Activated CD8-positive, alpha-beta T cell treated with anti-CD3 and anti-CD28 coated beads, Interleukin-2, amount 10 ng/mL, durations not matched to agents 7 days and 5 days (primary cell): Measurements from ENCODE around the gene EBPL. TPM values are rescaled to one million over a fixed set of nuclear protein-coding genes. Genes with fewer than 3 reads are reported as not detected.
A peak's percentile ranks its signal among the peaks of the same experiment; 100 is the strongest.

Experiments
- ATAC-seq: fragments of 150-1000 bp; cut with Tn5 transposase; one replicate; pipeline ENCODE4 v1.10.0; 2021; ENCODE audit warnings: moderate library complexity
- CTCF ChIA-PET: fragments of 350-600 bp; sonication (Branson Sonifier 250); formaldehyde crosslinking; loops from one replicate; lab custom pipeline; 2021; ENCODE audit warnings: antibody characterized with exemption; lab: Charles Lee
- POLR2A ChIA-PET: fragments of 350-600 bp; sonication (Branson Sonifier 250); formaldehyde crosslinking; loops from one replicate; lab custom pipeline; 2021; ENCODE audit warnings: antibody characterized with exemption; lab: Charles Lee
- DNase-seq: peaks from one replicate; pipeline ENCODE4 v3.0.0-alpha.2; 2020
- H3K27ac Mint-ChIP-seq: one replicate; pipeline ENCODE4 v1.8.0; 2021; ENCODE audit warnings: mild to moderate bottlenecking, mixed read lengths
- H3K27me3 Mint-ChIP-seq: one replicate; pipeline ENCODE4 v1.8.0; 2021; ENCODE audit warnings: low read depth, mixed read lengths
- H3K36me3 Mint-ChIP-seq: one replicate; pipeline ENCODE4 v1.8.0; 2021; ENCODE audit warnings: low read depth, mixed read lengths
- H3K4me1 Mint-ChIP-seq: one replicate; pipeline ENCODE4 v1.8.0; 2021; ENCODE audit warnings: low read depth, mixed read lengths
- H3K4me3 Mint-ChIP-seq: one replicate; pipeline ENCODE4 v1.8.0; 2021; ENCODE audit warnings: mild to moderate bottlenecking, mixed read lengths
- H3K9me3 Mint-ChIP-seq: one replicate; pipeline ENCODE4 v1.8.0; 2022; ENCODE audit warnings: mixed read lengths; ENCODE audit not compliant: insufficient read depth
- total RNA-seq, 2 experiments: library from RNA; stranded (reverse); gene quantifications; one replicate each; pipeline ENCODE4 v1.2.3, GENCODE V29; 2021

The EBPL gene
- total RNA-seq, 2 experiments from 2014 or later, result 19.8 to 25.0 TPM

GRCh38 chr13:49694446-49694845 lies 3.2 kb upstream of the EBPL start:
- H3K27ac Mint-ChIP-seq, result no peak overlapping the region
- H3K4me1 Mint-ChIP-seq, result peaks cover 14% of the 10 kb centered on the region
- DNase-seq (no peak), ATAC-seq (no peak)
- no peaks in the 10 kb centered on the region for H3K9me3 Mint-ChIP-seq
- ChIA-PET CTCF (interaction anchor here (2.0 kb wide), 1 partner anchor 96 kb away, joined by 6 read pairs; no protein-coding TSS in a partner anchor), POLR2A (interaction anchor here (0.6 kb wide), 1 partner anchor 29 kb away, joined by 3 read pairs; no protein-coding TSS in a partner anchor)
- no peaks in the 10 kb centered on the region for H3K27me3 Mint-ChIP-seq
- no peak overlapping the region for H3K4me3 Mint-ChIP-seq
- H3K36me3 Mint-ChIP-seq, result peaks cover 5% of the 10 kb centered on the region

- no peak overlapping the region for H3K4me3 Mint-ChIP-seq
- POLR2A ChIA-PET, result interaction anchor here (0.6 kb wide), 1 partner anchor 30 kb away, joined by 3 read pairs; no protein-coding TSS in a partner anchor
- no peaks in the 10 kb centered on the region for H3K27me3 Mint-ChIP-seq
- H3K36me3 Mint-ChIP-seq, result peaks cover 5% of the 10 kb centered on the region
- DNase-seq (no peak), ATAC-seq (no peak)
- CTCF ChIA-PET, result interaction anchor here (0.8 to 2.0 kb wide), 3 partner anchors 16 to 243 kb away, joined by 3 to 6 read pairs (median 4); partner anchors contain the start of gene SPRYD7
- H3K4me1 Mint-ChIP-seq, result peaks cover 14% of the 10 kb centered on the region
- no peak overlapping the region for H3K27ac Mint-ChIP-seq
- no peaks in the 10 kb centered on the region for H3K9me3 Mint-ChIP-seq
Observed at GRCh38 chr13:49693877-49694276, 2.6 kb upstream of the EBPL start.

GRCh38 chr13:49693191-49693733 lies 2.0 kb upstream of the EBPL start:
- ATAC-seq (no peak), DNase-seq (no peak)
- Mint-ChIP-seq H3K36me3 (peaks cover 5% of the 10 kb centered on the region), H3K4me1 (peaks cover 14% of the 10 kb centered on the region), H3K27ac (no peak overlapping the region), H3K9me3 (no peaks in the 10 kb centered on the region), H3K27me3 (no peaks in the 10 kb centered on the region), H3K4me3 (no peak overlapping the region)
- ChIA-PET POLR2A (no interaction called here), CTCF (interaction anchor here (0.8 to 1.2 kb wide), 2 partner anchors 17 to 243 kb away, joined by 3 to 4 read pairs; partner anchors contain the start of gene SPRYD7)

- Mint-ChIP-seq H3K4me1 (peaks cover 16% of the 10 kb centered on the region), H3K27ac (peak overlapping the region; percentile 41)
Observed at GRCh38 chr13:49690133-49690994, 922 bp downstream of the EBPL start.

GRCh38 chr13:49683489-49683888 lies 7.8 kb downstream of the EBPL start:
- Mint-ChIP-seq H3K36me3 (no peaks in the 10 kb centered on the region), H3K9me3 (no peaks in the 10 kb centered on the region), H3K27ac (no peak overlapping the region), H3K4me1 (peaks cover 9% of the 10 kb centered on the region), H3K4me3 (no peak overlapping the region), H3K27me3 (no peaks in the 10 kb centered on the region)
- ChIA-PET POLR2A (no interaction called here), CTCF (interaction anchor here (1.5 kb wide), 1 partner anchor 8 kb away, joined by 4 read pairs; no protein-coding TSS in a partner anchor)
- ATAC-seq (no peak), DNase-seq (no peak)

More at GRCh38 chr13:49690133-49690994, 922 bp downstream of the EBPL start:
- ChIA-PET POLR2A (interaction anchor here (1.6 kb wide), 1 partner anchor 103 kb away, joined by 6 read pairs; the partner anchor contains the start of gene KPNA3), CTCF (interaction anchor here (1.9 kb wide), 1 partner anchor 20 kb away, joined by 6 read pairs; no protein-coding TSS in a partner anchor)
- Mint-ChIP-seq H3K36me3 (no peaks in the 10 kb centered on the region), H3K9me3 (no peaks in the 10 kb centered on the region), H3K4me3 (peak overlapping the region; percentile 88), H3K27me3 (no peaks in the 10 kb centered on the region)
- ATAC-seq (peak; percentile 7), DNase-seq (no peak)

GRCh38 chr13:49681842-49682435 lies 9.3 kb downstream of the EBPL start:
- Mint-ChIP-seq H3K36me3 (no peaks in the 10 kb centered on the region), H3K27me3 (no peaks in the 10 kb centered on the region), H3K4me3 (no peak overlapping the region), H3K27ac (no peak overlapping the region), H3K4me1 (peaks cover 6% of the 10 kb centered on the region), H3K9me3 (no peaks in the 10 kb centered on the region)
- DNase-seq (no peak), ATAC-seq (no peak)
- CTCF ChIA-PET, result interaction anchor here (1.6 kb wide), 1 partner anchor 111 kb away, joined by 5 read pairs; the partner anchor contains the start of gene KPNA3
- POLR2A ChIA-PET, result no interaction called here

- H3K4me1 Mint-ChIP-seq, result peaks cover 6% of the 10 kb centered on the region
- no peaks in the 10 kb centered on the region for H3K9me3 Mint-ChIP-seq
- ATAC-seq, result no peak
- POLR2A ChIA-PET, result interaction anchor here (1.0 kb wide), 1 partner anchor 114 kb away, joined by 3 read pairs; no protein-coding TSS in a partner anchor
- H3K27ac Mint-ChIP-seq, result no peak overlapping the region
- CTCF ChIA-PET, result interaction anchor here (1.3 to 1.5 kb wide), 3 partner anchors 8 to 166 kb away, joined by 3 to 8 read pairs (median 3); no protein-coding TSS in a partner anchor
- H3K36me3 Mint-ChIP-seq, result no peaks in the 10 kb centered on the region
- DNase-seq, result peak; percentile 33
- H3K4me3 Mint-ChIP-seq, result no peak overlapping the region
- H3K27me3 Mint-ChIP-seq, result no peaks in the 10 kb centered on the region
Observed at GRCh38 chr13:49679246-49679645, 12.0 kb downstream of the EBPL start.

- no peak overlapping the region for H3K27ac Mint-ChIP-seq
- no peak for ATAC-seq
- H3K36me3 Mint-ChIP-seq, result no peaks in the 10 kb centered on the region
- H3K27me3 Mint-ChIP-seq, result no peaks in the 10 kb centered on the region
- no peaks in the 10 kb centered on the region for H3K9me3 Mint-ChIP-seq
- ChIA-PET CTCF (interaction anchor here (1.5 kb wide), 2 partner anchors 113 to 167 kb away, joined by 3 to 8 read pairs; no protein-coding TSS in a partner anchor), POLR2A (interaction anchor here (1.0 kb wide), 1 partner anchor 115 kb away, joined by 3 read pairs; no protein-coding TSS in a partner anchor)
- DNase-seq, result no peak
- H3K4me1 Mint-ChIP-seq, result no peaks in the 10 kb centered on the region
- H3K4me3 Mint-ChIP-seq, result no peak overlapping the region
Observed at GRCh38 chr13:49678191-49678914, 12.9 kb downstream of the EBPL start.

- ATAC-seq (no peak), DNase-seq (no peak)
- ChIA-PET CTCF (no interaction called here), POLR2A (no interaction called here)
- Mint-ChIP-seq H3K4me3 (no peak overlapping the region), H3K36me3 (no peaks in the 10 kb centered on the region), H3K27me3 (no peaks in the 10 kb centered on the region), H3K27ac (no peak overlapping the region), H3K9me3 (no peaks in the 10 kb centered on the region), H3K4me1 (no peaks in the 10 kb centered on the region)
Observed at GRCh38 chr13:49676581-49677298, 14.5 kb downstream of the EBPL start.

- ATAC-seq (no peak), DNase-seq (no peak)
- Mint-ChIP-seq H3K27me3 (no peaks in the 10 kb centered on the region), H3K36me3 (peaks cover 11% of the 10 kb centered on the region), H3K9me3 (no peaks in the 10 kb centered on the region), H3K4me1 (no peaks in the 10 kb centered on the region), H3K27ac (no peak overlapping the region), H3K4me3 (no peak overlapping the region)
- CTCF ChIA-PET, result interaction anchor here (0.8 to 2.4 kb wide), 9 partner anchors 9 to 1241 kb away, joined by 3 to 6 read pairs (median 4); partner anchors contain the start of gene EBPL
- POLR2A ChIA-PET, result no interaction called here
Observed at GRCh38 chr13:49670828-49671227, 20.5 kb downstream of the EBPL start.
